IMR-90 (cell line): ENCODE data around the gene GINS1. TPM values are rescaled to one million over a fixed set of nuclear protein-coding genes. Genes with fewer than 3 reads are reported as not detected.
"Not testable (repeated sequence)": the region's sequence is repeated elsewhere in the genome, so short reads cannot be mapped to it uniquely, and the experiment has no call there.

Source experiments
- ATAC-seq: fragments of 200-7000 bp; cut with Tn5 transposase; 2 replicates; pipeline ENCODE4 v1.9.1; 2020; ENCODE audit warnings: low read depth, mild to moderate bottlenecking, moderate library complexity
- BruUV-seq: library from RNA; stranded (reverse); fragments of 400-500 nt; replicated peaks from 2 replicates; lab custom pipeline; 2021; lab: Mats Ljungman, UMichigan
- CTCF ChIA-PET: fragments of 300-600 bp; formaldehyde crosslinking; extraction: SDS; loops from one replicate; lab custom pipeline; 2021; ENCODE audit warnings: antibody characterized with exemption; lab: Yijun Ruan, JAX
- POLR2A ChIA-PET: fragments of 300-600 bp; sonication (Branson Sonifier 250); formaldehyde crosslinking; loops from one replicate; lab custom pipeline; 2022; ENCODE audit warnings: antibody characterized with exemption; ENCODE audit not compliant: unreplicated experiment; lab: Charles Lee
- DNase-seq: peaks from one replicate; pipeline ENCODE4 v3.0.0; 2013
- H2AFZ ChIP-seq: replicated peaks from 2 replicates; pipeline ENCODE3; 2013; ENCODE audit warnings: low read length, mild to moderate bottlenecking; ENCODE audit not compliant: poor library complexity
- H2AK5ac ChIP-seq: 2 replicates; pipeline ENCODE4 v1.6.1; 2013; ENCODE audit warnings: low read depth, low read length, inconsistent platforms
- H2AK9ac ChIP-seq: replicated peaks from 2 replicates; pipeline ENCODE3; 2013; ENCODE audit warnings: mild to moderate bottlenecking, low read depth, low read length, moderate library complexity; ENCODE audit not compliant: poor library complexity
- H2BK120ac ChIP-seq: 2 replicates; pipeline ENCODE4 v1.6.1; 2013; ENCODE audit warnings: low read depth, low read length, inconsistent platforms
- H2BK15ac ChIP-seq: 3 replicates; pipeline ENCODE4 v1.6.1; 2013; ENCODE audit warnings: low read depth, low read length, inconsistent platforms
- H2BK20ac ChIP-seq: 2 replicates; pipeline ENCODE4 v1.6.1; 2013; ENCODE audit warnings: low read depth, mild to moderate bottlenecking, inconsistent platforms, low read length, moderate library complexity
- H2BK5ac ChIP-seq: 2 replicates; pipeline ENCODE4 v1.6.1; 2013; ENCODE audit warnings: mild to moderate bottlenecking, low read depth, low read length, inconsistent platforms; ENCODE audit not compliant: poor library complexity, severe bottlenecking
- H3K14ac ChIP-seq: replicated peaks from 2 replicates; pipeline ENCODE4 v1.6.1; 2013; ENCODE audit warnings: low read depth, low read length, inconsistent platforms
- H3K18ac ChIP-seq: 2 replicates; pipeline ENCODE4 v1.6.1; 2013; ENCODE audit warnings: low read depth, low read length, control low read depth
- H3K23ac ChIP-seq: 2 replicates; pipeline ENCODE4 v1.6.1; 2013; ENCODE audit warnings: low read depth, low read length, inconsistent platforms
- H3K27ac ChIP-seq: 2 replicates; pipeline ENCODE4 v1.5.1; 2013; ENCODE audit warnings: mild to moderate bottlenecking, control low read depth, low read length; ENCODE audit not compliant: insufficient read depth
- H3K27me3 ChIP-seq: 2 replicates; pipeline ENCODE4 v1.6.1; 2013; ENCODE audit warnings: low read length; ENCODE audit not compliant: control insufficient read depth, insufficient read depth
- H3K36me3 ChIP-seq: 2 replicates; pipeline ENCODE4 v1.6.1; 2013; ENCODE audit warnings: low read length, mixed read lengths; ENCODE audit not compliant: control insufficient read depth, insufficient read depth
- H3K4ac ChIP-seq: 2 replicates; pipeline ENCODE4 v1.6.1; 2013; ENCODE audit warnings: low read depth, low read length, inconsistent platforms
- H3K4me1 ChIP-seq: 2 replicates; pipeline ENCODE4 v1.6.1; 2013; ENCODE audit warnings: low read length, mixed read lengths; ENCODE audit not compliant: control insufficient read depth, insufficient read depth
- H3K4me2 ChIP-seq: 2 replicates; pipeline ENCODE4 v1.6.1; 2013; ENCODE audit warnings: low read depth, mild to moderate bottlenecking, control low read depth, low read length, moderate library complexity
- H3K4me3 ChIP-seq: 2 replicates; pipeline ENCODE4 v1.5.1; 2013; ENCODE audit warnings: low read depth, mild to moderate bottlenecking, control low read depth, low read length, moderate library complexity; ENCODE audit not compliant: insufficient read depth
- H3K56ac ChIP-seq: 2 replicates; pipeline ENCODE4 v1.6.1; 2013; ENCODE audit warnings: low read length, inconsistent platforms; ENCODE audit not compliant: insufficient read depth; ENCODE audit errors: extremely low read depth
- H3K79me1 ChIP-seq, 2 experiments: 2 replicates each; pipeline ENCODE4 v1.6.1; 2013; ENCODE audit warnings: low read length in 2 of 2, inconsistent platforms in 1 of 2, low read depth in 1 of 2
- H3K9ac ChIP-seq: 2 replicates; pipeline ENCODE4 v1.6.1; 2013; ENCODE audit warnings: low read depth, low read length, control low read depth
- H3K9me1 ChIP-seq: 2 replicates; pipeline ENCODE4 v1.6.1; 2013; ENCODE audit warnings: low read length, inconsistent platforms; ENCODE audit not compliant: insufficient read depth
- H3K9me3 ChIP-seq: 2 replicates; pipeline ENCODE4 v1.6.1; 2013; ENCODE audit warnings: low read length; ENCODE audit not compliant: control insufficient read depth, insufficient read depth
- H4K20me1 ChIP-seq: 2 replicates; pipeline ENCODE4 v1.6.1; 2013; ENCODE audit warnings: low read length, inconsistent platforms; ENCODE audit not compliant: insufficient read depth
- H4K5ac ChIP-seq: 2 replicates; pipeline ENCODE4 v1.6.1; 2013; ENCODE audit warnings: mild to moderate bottlenecking, low read depth, low read length, control low read depth
- H4K8ac ChIP-seq, 2 experiments: 2 replicates each; pipeline ENCODE4 v1.6.1; 2013; ENCODE audit warnings: low read depth in 2 of 2, low read length in 2 of 2, control low read depth in 1 of 2, inconsistent platforms in 1 of 2
- H4K91ac ChIP-seq: 2 replicates; pipeline ENCODE4 v1.6.1; 2013; ENCODE audit warnings: low read depth, low read length, inconsistent platforms; ENCODE audit not compliant: insufficient read depth
- FOS ChIP-seq: fragments of 150-350 bp; IDR thresholded peaks from 2 replicates; pipeline ENCODE4 v1.6.1; 2016; ENCODE audit warnings: low read depth, low read length
- MAFK ChIP-seq: IDR thresholded peaks from 2 replicates; pipeline ENCODE4 v1.6.1; 2012; ENCODE audit warnings: low read depth, low read length, improper control_type of control experiment
- RAD21 ChIP-seq: IDR thresholded peaks from 2 replicates; pipeline ENCODE4 v1.6.1; 2012; ENCODE audit warnings: low read length, improper control_type of control experiment
- RFX5 ChIP-seq: IDR thresholded peaks from 2 replicates; pipeline ENCODE4 v1.8.0; 2012; ENCODE audit warnings: low read depth, mild to moderate bottlenecking, low read length, moderate library complexity
- SMC3 ChIP-seq: fragments of 150-350 bp; IDR thresholded peaks from 2 replicates; pipeline ENCODE4 v1.6.1; 2016; ENCODE audit warnings: low read depth, mild to moderate bottlenecking, antibody characterized with exemption, low read length, moderate library complexity
- WGBS, 2 experiments: methylation state at CpG; one replicate each; pipeline versions ENCODE4 v1.1.5 to v1.1.7; 2013; ENCODE audit warnings: missing lambda C conversion rate in 2 of 2; ENCODE audit not compliant: insufficient read length in 1 of 2; ENCODE audit errors: extremely low coverage in 2 of 2; 5-methylcytosine and 5-hydroxymethylcytosine counted together
- dilution Hi-C: fragments of 300-500 bp; cut with HindIII; formaldehyde crosslinking; loops from one replicate; pipeline ENCODE4 v1.14.3; 2018; ENCODE audit warnings: low sequenced_read_pairs; ENCODE audit not compliant: unreplicated experiment
- in situ Hi-C: fragments of 300-500 bp; cut with MboI; formaldehyde crosslinking; loops from 3 replicates; pipeline ENCODE4 v1.14.3; 2019; ENCODE audit warnings: low sequenced_read_pairs, inconsistent platforms, mixed read lengths
- intact Hi-C: fragments of 100-400 bp; cut with micrococcal nuclease; formaldehyde crosslinking; loops from 2 replicates; pipeline ENCODE4 v1.10.0; 2022
- polyA plus RNA-seq, 3 experiments: library from polyadenylated mRNA; depleted of rRNA; stranded (reverse); fragments of >200 nt; gene quantifications; 2 replicates each; pipeline ENCODE4 v1.2.3, GENCODE V29; 2012; ENCODE audit warnings: low replicate concordance in 1 of 3
- total RNA-seq: library from RNA; depleted of rRNA; stranded (reverse); fragments of >200 nt; gene quantifications from 2 replicates; pipeline ENCODE4 v1.2.3, GENCODE V29; 2012

The GINS1 gene
- total and polyA plus RNA-seq, 2 of the 4 experiments (the other 2 are of a cell fraction): 4.9 to 6.6 TPM

- dilution Hi-C loops: no loop called here
- peaks cover 3% of the 10 kb centered on the region; the same call in 1 of the 2 replicates for H4K20me1 ChIP-seq
- no peak for TF ChIP-seq FOS
- no peak for TF ChIP-seq SMC3
- TF ChIP-seq RFX5: no peak
- no peak for TF ChIP-seq MAFK
- no peak for TF ChIP-seq RAD21
- no peak overlapping the region for H3K4me3 ChIP-seq
- no peak overlapping the region for H3K18ac ChIP-seq
- H2BK5ac ChIP-seq: no peak overlapping the region
- no peak overlapping the region for H3K4me2 ChIP-seq
- DNase-seq (no peak), ATAC-seq (no peak)
- H3K9ac ChIP-seq: no peak overlapping the region
- H4K8ac ChIP-seq: no peak overlapping the region
- no peak overlapping the region for H2AFZ ChIP-seq
- peaks cover 4 to 13% of the 10 kb centered on the region in 2 experiments; a peak in 3 of 4 replicates for H3K79me1 ChIP-seq
- no peak overlapping the region for H2AK5ac ChIP-seq
- intact Hi-C loops: no loop called here
- H3K14ac ChIP-seq: no peak overlapping the region
- no peak overlapping the region for H4K91ac ChIP-seq
- in situ Hi-C loops: no loop called here
- WGBS, 2 experiments: no CpG with 5 or more reads among the region's 7 CpGs
- POLR2A ChIA-PET: no interaction called here
- H3K23ac ChIP-seq: no peak overlapping the region
- H4K5ac ChIP-seq: no peak overlapping the region
- no peak overlapping the region for H3K4ac ChIP-seq
- H3K27ac ChIP-seq: no peak overlapping the region
- no peak overlapping the region for H2AK9ac ChIP-seq
- H3K9me3 ChIP-seq: no peaks in the 10 kb centered on the region
- no peaks in the 10 kb centered on the region for H3K4me1 ChIP-seq
- H3K56ac ChIP-seq: no peak overlapping the region
- no TSS peak for BruUV-seq
- no peak overlapping the region for H2BK120ac ChIP-seq
- no peaks in the 10 kb centered on the region for H3K27me3 ChIP-seq
- H2BK20ac ChIP-seq: no peak overlapping the region
- no peak overlapping the region for H2BK15ac ChIP-seq
- H3K9me1 ChIP-seq: no peaks in the 10 kb centered on the region
- CTCF ChIA-PET: interaction anchor here (1.3 kb wide), 1 partner anchor 14 kb away, joined by 3 read pairs; no protein-coding TSS in a partner anchor
- H3K36me3 ChIP-seq: peaks cover 31% of the 10 kb centered on the region
Measured at GRCh38 chr20:25471020-25471419, 63.5 kb downstream of the GINS1 start.

- DNase-seq, H3K56ac ChIP-seq, dilution Hi-C loops, H3K27me3 ChIP-seq, H3K4me2 ChIP-seq, H2AK5ac ChIP-seq, BruUV-seq, ATAC-seq, intact Hi-C loops, CTCF ChIA-PET, H3K9me1 ChIP-seq, H3K14ac ChIP-seq, H2AFZ ChIP-seq, H3K4me3 ChIP-seq, POLR2A ChIA-PET, H3K27ac ChIP-seq, in situ Hi-C loops, H3K9me3 ChIP-seq, H2BK120ac ChIP-seq, H3K18ac ChIP-seq, H3K4me1 ChIP-seq, H4K91ac ChIP-seq, H2BK20ac ChIP-seq, H2BK5ac ChIP-seq, H2AK9ac ChIP-seq, H4K5ac ChIP-seq, H2BK15ac ChIP-seq, H3K23ac ChIP-seq, H4K20me1 ChIP-seq, H4K8ac ChIP-seq, H3K4ac ChIP-seq, H3K9ac ChIP-seq: not testable (repeated sequence)
- peaks cover 28% of the 10 kb centered on the region for H3K36me3 ChIP-seq
- peaks cover 4 to 13% of the 10 kb centered on the region in 2 experiments; a peak in 3 of 4 replicates for H3K79me1 ChIP-seq
- no CpG with 5 or more reads among the region's 2 CpGs for WGBS, 2 experiments
Measured at GRCh38 chr20:25473297-25473696, 65.8 kb downstream of the GINS1 start.
